ENCODE results near the gene ATP5PD. TPM values are rescaled to one million over a fixed set of nuclear protein-coding genes. Genes with fewer than 3 reads are reported as not detected.
"Not testable (repeated sequence)": the region's sequence is repeated elsewhere in the genome, so short reads cannot be mapped to it uniquely, and the experiment has no call there.

ATP5PD gene
- total and polyA plus RNA-seq, 2 donors (not counting 1 experiment from before 2014, with no cell fraction given) = 92.1 to 101 TPM

DNA sequence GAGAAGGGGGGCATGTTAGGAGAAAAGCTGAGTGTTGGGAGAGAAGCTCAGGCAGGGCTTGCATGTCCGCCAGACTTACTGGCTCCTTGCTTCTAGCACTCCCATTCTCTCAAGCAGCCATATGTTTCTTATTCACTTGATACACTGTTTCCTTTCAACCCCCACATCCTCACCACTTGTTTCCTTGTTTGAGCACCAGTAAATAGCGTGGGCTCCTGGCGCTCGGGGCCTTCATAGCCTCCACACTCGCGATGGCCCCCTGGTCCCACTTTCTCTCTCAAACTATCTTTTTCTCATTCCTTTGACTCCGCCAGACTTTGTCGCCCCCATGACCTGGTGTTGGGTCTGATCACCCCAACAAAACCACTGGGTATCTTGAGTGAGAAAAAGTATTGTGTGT lies 16.6 kb downstream of the ATP5PD start:
- CTCF ChIA-PET = interaction anchor here (1.5 to 2.2 kb wide), 2 partner anchors 17 to 69 kb away, joined by 7 to 11 read pairs; partner anchors contain the start of gene MRPL58
- 71% methylated on average over 5 of the region's 8 CpGs for WGBS (ENCODE audit: insufficient coverage)
- Histone ChIP-seq H3K9ac (ENCODE audit: low read length) (no peak overlapping the region), H3K4me2 (replicated peaks; ENCODE audit: low read depth, low read length, poor library complexity, severe bottlenecking) (no peak overlapping the region), H3K27me3 (replicated peaks in 1 of 4; ENCODE audit: control extremely low read depth in 1 of 4, control insufficient read depth in 3 of 4, insufficient read depth in 4 of 4, low read length in 3 of 4) (no peaks in the 10 kb centered on the region), H3K4me3 (ENCODE audit: control extremely low read depth in 1 of 5, extremely low read depth in 1 of 5, insufficient read depth in 1 of 5, low read depth in 2 of 5, low read length in 4 of 5) (no peak overlapping the region), H2AFZ (ENCODE audit: insufficient read depth, low read depth, low read length, poor library complexity, severe bottlenecking) (no peak overlapping the region), H3K4me1 (ENCODE audit: control insufficient read depth in 2 of 2, insufficient read depth in 2 of 2, low read length in 2 of 2) (peaks cover 13 to 34% of the 10 kb centered on the region in 2 donors), H3K36me3 (replicated peaks in 1 of 2; ENCODE audit: control extremely low read depth in 1 of 2, control insufficient read depth in 1 of 2, extremely low read depth in 1 of 2, insufficient read depth in 2 of 2, low read length in 1 of 2) (no peaks in the 10 kb centered on the region), H3K79me2 (ENCODE audit: control insufficient read depth, insufficient read depth, low read length) (no peaks in the 10 kb centered on the region), H3K27ac (ENCODE audit: low read length in 2 of 2) (no peak overlapping the region), H3K9me3 (ENCODE audit: control extremely low read depth in 1 of 3, control insufficient read depth in 2 of 3, insufficient read depth in 1 of 3, low read length in 2 of 3) (peaks cover 0 to 5% (median 0%) of the 10 kb centered on the region in 3 donors), H4K20me1 (ENCODE audit: control insufficient read depth, insufficient read depth, low read length, poor library complexity, severe bottlenecking) (no peaks in the 10 kb centered on the region)
- POLR2A ChIA-PET = no interaction called here
- H3K9me3 Mint-ChIP-seq (ENCODE audit: insufficient read depth) = peaks cover 6% of the 10 kb centered on the region
- TF ChIP-seq CTCF (IDR thresholded peaks at IDR 0.05) (no peak), EZH2 (IDR thresholded peaks at IDR 0.05; ENCODE audit: borderline replicate concordance, insufficient read depth, low read depth, low read length, poor library complexity, severe bottlenecking) (no peak)
- H3K27ac Mint-ChIP-seq = no peak overlapping the region
- intact Hi-C loops (cut with micrococcal nuclease) = no loop called here
- no peak for DNase-seq
- H3K4me1 Mint-ChIP-seq = peaks cover 32% of the 10 kb centered on the region
- ATAC-seq (ENCODE audit: low read depth) = no peak
- no peaks in the 10 kb centered on the region for H3K27me3 Mint-ChIP-seq
- no peak overlapping the region for H3K4me3 Mint-ChIP-seq

- H3K4me2 ChIP-seq (replicated peaks; ENCODE audit: low read depth, low read length, poor library complexity, severe bottlenecking); H3K4me3 Mint-ChIP-seq; H3K4me1 ChIP-seq (ENCODE audit: control insufficient read depth in 2 of 2, insufficient read depth in 2 of 2, low read length in 2 of 2); ATAC-seq (ENCODE audit: low read depth); H3K9me3 ChIP-seq (ENCODE audit: control extremely low read depth in 1 of 3, control insufficient read depth in 2 of 3, insufficient read depth in 1 of 3, low read length in 2 of 3); H3K9ac ChIP-seq (ENCODE audit: low read length); H3K36me3 ChIP-seq (replicated peaks in 1 of 2; ENCODE audit: control extremely low read depth in 1 of 2, control insufficient read depth in 1 of 2, extremely low read depth in 1 of 2, insufficient read depth in 2 of 2, low read length in 1 of 2); intact Hi-C loops (cut with micrococcal nuclease); H4K20me1 ChIP-seq (ENCODE audit: control insufficient read depth, insufficient read depth, low read length, poor library complexity, severe bottlenecking); H3K27ac Mint-ChIP-seq; H3K4me3 ChIP-seq (ENCODE audit: control extremely low read depth in 1 of 5, extremely low read depth in 1 of 5, insufficient read depth in 1 of 5, low read depth in 2 of 5, low read length in 4 of 5); H2AFZ ChIP-seq (ENCODE audit: insufficient read depth, low read depth, low read length, poor library complexity, severe bottlenecking); H3K27me3 ChIP-seq (replicated peaks in 1 of 4; ENCODE audit: control extremely low read depth in 1 of 4, control insufficient read depth in 3 of 4, insufficient read depth in 4 of 4, low read length in 3 of 4); H3K79me2 ChIP-seq (ENCODE audit: control insufficient read depth, insufficient read depth, low read length); H3K27ac ChIP-seq (ENCODE audit: low read length in 2 of 2); DNase-seq; H3K27me3 Mint-ChIP-seq; H3K4me1 Mint-ChIP-seq; POLR2A ChIA-PET; H3K9me3 Mint-ChIP-seq (ENCODE audit: insufficient read depth): not testable (repeated sequence)
- CTCF ChIA-PET = interaction anchor here (1.7 kb wide), 1 partner anchor 10 kb away, joined by 4 read pairs; no protein-coding TSS in a partner anchor
- 76% methylated on average over 2 of the region's 2 CpGs for WGBS (ENCODE audit: insufficient coverage)
Observed at GRCh38 chr17:75026650-75027049, 20.1 kb downstream of the ATP5PD start.

DNA sequence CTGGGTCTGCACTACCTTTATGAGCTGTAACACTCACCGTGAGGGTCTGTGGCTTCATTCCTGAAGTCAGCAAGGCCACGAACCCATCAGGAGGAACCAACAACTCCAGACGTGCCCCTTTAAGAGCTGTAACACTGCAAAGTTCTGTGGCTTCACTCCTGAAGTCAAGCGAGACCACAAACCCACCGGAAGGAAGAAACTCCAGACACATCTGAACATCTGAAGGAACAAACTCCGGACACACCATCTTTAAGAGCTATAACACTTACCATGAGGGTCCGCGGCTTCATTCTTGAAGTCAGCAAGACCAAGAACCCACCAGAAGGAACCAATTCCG lies 21.4 kb downstream of the ATP5PD start:
- H3K27ac Mint-ChIP-seq; H3K4me3 ChIP-seq (ENCODE audit: control extremely low read depth in 1 of 5, extremely low read depth in 1 of 5, insufficient read depth in 1 of 5, low read depth in 2 of 5, low read length in 4 of 5); POLR2A ChIA-PET; H3K4me1 Mint-ChIP-seq; H3K9me3 ChIP-seq (ENCODE audit: control extremely low read depth in 1 of 3, control insufficient read depth in 2 of 3, insufficient read depth in 1 of 3, low read length in 2 of 3); H3K4me3 Mint-ChIP-seq; H4K20me1 ChIP-seq (ENCODE audit: control insufficient read depth, insufficient read depth, low read length, poor library complexity, severe bottlenecking); intact Hi-C loops (cut with micrococcal nuclease); H3K79me2 ChIP-seq (ENCODE audit: control insufficient read depth, insufficient read depth, low read length); H3K27me3 Mint-ChIP-seq; H2AFZ ChIP-seq (ENCODE audit: insufficient read depth, low read depth, low read length, poor library complexity, severe bottlenecking); H3K27me3 ChIP-seq (replicated peaks in 1 of 4; ENCODE audit: control extremely low read depth in 1 of 4, control insufficient read depth in 3 of 4, insufficient read depth in 4 of 4, low read length in 3 of 4); DNase-seq; H3K4me1 ChIP-seq (ENCODE audit: control insufficient read depth in 2 of 2, insufficient read depth in 2 of 2, low read length in 2 of 2); H3K9me3 Mint-ChIP-seq (ENCODE audit: insufficient read depth); ATAC-seq (ENCODE audit: low read depth); H3K9ac ChIP-seq (ENCODE audit: low read length); H3K27ac ChIP-seq (ENCODE audit: low read length in 2 of 2): not testable (repeated sequence)
- CTCF ChIA-PET = interaction anchor here (1.1 to 1.7 kb wide), 2 partner anchors 11 to 64 kb away, joined by 3 to 4 read pairs; no protein-coding TSS in a partner anchor
- Histone ChIP-seq H3K36me3 (replicated peaks in 1 of 2; ENCODE audit: control extremely low read depth in 1 of 2, control insufficient read depth in 1 of 2, extremely low read depth in 1 of 2, insufficient read depth in 2 of 2, low read length in 1 of 2) (peaks cover 4 to 18% of the 10 kb centered on the region in 2 experiments), H3K4me2 (replicated peaks; ENCODE audit: low read depth, low read length, poor library complexity, severe bottlenecking) (peak overlapping the region; percentile 28)
- WGBS (ENCODE audit: insufficient coverage) = 62% methylated on average over 6 of the region's 9 CpGs

Measured in B cell (primary cell).